GM18520 (cell line): ENCODE results near the gene TROAP.
A peak's percentile ranks its signal among the peaks of the same experiment; 100 is the strongest.
"Not testable (repeated sequence)": the region's sequence is repeated elsewhere in the genome, so short reads cannot be mapped to it uniquely, and the experiment has no call there.

Source experiments
- ATAC-seq: cut with Tn5 transposase; IDR thresholded peaks from one replicate; pipeline ENCODE4 v1.9.1; 2021; ENCODE audit not compliant: unreplicated experiment

The TROAP gene

GRCh38 chr12:49322708-49323523 is at the start of gene TROAP:
Gene TROAP, plus strand, starts transcription at chr12:49323255. Its CDS starts 354 bp downstream, at chr12:49323609.
- ATAC-seq: peak; percentile 98

DNA sequence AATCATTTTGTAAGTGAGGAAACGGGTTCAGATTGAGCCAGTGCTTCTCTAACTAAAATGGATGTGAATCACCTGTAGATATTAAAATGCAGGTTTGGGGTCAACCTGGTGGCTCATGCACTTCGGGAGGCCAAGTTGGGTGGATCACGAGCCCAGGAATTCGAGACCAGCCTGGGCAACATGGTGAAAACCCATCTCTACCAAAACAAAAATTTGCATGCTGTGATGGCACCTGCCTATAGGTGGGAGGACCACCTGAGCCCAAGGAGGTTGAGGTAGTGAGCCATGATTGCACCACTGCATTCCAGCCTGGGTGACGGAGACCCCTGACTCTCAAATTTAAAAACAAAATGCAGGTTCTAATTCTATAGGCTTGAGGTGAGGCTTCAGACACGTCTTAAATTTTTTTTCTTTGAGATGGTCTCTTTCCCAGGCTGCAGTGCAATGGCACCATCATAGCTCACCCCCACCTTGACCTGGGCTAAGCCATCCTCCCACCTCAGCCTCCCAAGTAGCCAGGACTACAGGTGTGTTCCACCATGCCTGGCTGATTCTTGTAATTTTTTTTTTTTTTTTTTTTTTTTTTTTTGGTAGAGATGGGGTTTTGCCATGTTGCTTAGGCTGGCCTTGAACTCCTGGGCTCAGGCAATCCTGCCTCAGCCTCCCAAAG is 49.2 kb upstream of the TROAP start:
- ATAC-seq: no peak

- ATAC-seq: no peak
Observed at GRCh38 chr12:49274396-49275069, 48.5 kb upstream of the TROAP start.

DNA sequence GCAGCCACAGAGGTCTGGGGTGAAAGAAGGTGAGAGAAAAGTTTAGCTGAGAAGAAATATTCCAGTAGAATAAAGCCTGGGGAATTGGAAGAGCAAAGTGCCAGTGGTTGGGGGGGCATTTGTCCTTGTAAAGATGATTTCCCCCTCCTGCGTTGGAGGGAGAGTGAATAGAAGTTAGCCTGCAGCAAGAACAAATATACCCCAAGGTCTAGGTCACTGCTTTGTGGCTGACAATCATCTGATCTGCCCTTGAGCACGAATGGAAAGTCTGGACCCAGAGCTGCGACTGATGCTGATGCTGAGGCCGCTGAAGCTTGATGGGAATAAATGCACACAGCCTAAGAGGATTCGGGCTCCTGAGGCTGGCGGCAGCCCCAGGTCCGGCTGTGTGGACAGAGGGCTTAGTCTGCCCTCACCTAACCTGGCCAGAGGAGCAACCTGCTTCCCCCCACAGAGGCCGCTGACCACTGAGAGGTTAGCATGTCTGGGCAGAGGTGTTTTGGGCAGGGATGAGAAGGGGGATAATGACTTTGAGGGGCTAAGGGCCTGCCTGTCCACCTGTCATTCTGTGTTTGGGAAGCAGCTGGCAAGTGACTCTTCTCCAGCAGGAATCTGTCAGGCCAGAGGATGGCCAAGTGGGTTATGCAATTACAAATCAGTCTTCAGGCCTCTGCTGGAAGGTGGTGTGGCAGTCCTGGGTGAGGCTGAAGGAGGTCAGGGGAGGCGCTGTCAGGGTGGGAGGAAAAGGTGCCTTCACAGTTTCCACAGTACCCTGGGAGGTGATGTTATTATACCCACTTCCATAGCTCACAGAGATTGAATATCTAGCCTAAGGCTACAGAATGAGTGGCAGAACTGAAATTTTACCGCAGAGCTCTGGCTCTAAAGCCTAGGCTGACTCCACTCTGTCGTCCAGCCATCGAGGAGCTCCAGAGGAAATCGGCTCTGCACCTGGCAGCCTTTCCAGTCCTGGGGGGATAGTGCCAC is 46.5 kb upstream of the TROAP start:
- no peak for ATAC-seq

DNA sequence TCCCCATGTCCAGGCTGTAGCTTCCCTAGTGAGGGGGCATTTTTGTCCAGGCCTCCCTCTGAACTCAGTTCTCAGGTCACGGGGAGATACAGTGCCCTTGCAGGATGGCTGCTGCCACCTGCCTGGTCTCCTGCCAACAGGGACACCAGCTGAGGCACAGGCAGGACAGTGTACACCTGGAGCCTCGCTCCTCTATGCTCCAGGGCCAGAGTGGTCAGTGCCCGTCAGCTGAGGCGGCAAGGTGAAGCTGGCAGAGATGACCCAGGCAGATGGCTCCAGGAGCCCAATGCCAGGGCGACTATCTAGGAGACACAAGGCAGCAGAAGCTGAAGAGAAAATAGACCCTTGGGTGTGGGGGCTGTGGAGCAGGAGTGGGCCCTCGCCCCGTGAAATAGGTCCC is 45.6 kb upstream of the TROAP start:
- ATAC-seq: no peak

DNA sequence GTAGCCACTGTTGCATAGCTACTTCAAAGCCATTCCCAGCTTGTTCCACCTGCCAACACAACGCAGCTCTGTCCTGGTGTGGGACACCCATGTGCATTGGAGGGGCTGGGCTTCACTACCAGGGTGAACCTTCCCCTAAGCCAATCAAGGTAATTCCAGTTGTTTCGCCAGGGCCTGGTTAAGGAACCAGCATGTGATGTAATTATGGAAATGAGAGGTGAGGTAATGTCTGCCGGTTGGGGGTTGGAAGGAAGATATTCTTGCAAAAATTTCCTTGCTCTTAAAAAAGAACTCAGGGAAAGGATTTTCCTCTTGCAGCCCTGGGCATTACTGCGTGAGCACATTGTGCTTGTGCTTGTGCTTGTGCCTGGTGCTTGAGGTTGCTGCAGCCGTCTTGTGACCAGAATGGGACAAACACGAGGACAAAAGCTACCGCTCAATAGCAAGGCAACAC is 43.3 kb upstream of the TROAP start:
- ATAC-seq: no peak

DNA sequence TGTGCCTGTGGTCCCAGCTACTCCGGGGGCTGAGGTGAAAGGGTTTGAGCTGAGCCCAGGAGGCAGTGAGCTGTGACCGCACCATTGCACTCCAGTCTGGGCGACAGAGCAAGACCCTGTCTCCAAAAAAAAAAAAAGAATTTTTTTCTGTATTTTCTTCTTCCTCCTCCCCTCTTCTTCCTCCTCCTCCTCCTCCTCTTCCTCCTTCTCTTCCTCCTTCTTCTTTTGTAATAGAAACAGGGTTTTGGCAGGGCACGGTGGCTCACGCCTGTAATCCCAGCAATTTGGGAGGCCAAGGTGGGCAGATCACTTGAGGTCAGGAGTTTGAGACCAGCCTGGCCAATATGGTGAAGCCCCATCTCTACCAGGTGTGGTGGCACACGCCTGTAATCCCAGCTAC is 42.5 kb upstream of the TROAP start:
- not testable (repeated sequence) for ATAC-seq

GRCh38 chr12:49282302-49282701 is 40.8 kb upstream of the TROAP start:
- ATAC-seq: no peak

GRCh38 chr12:49282740-49283375 is 40.2 kb upstream of the TROAP start:
- not testable (repeated sequence) for ATAC-seq

GRCh38 chr12:49283541-49284429 is 39.3 kb upstream of the TROAP start:
- ATAC-seq: no peak

GRCh38 chr12:49284672-49285071 is 38.4 kb upstream of the TROAP start:
- ATAC-seq: no peak

DNA sequence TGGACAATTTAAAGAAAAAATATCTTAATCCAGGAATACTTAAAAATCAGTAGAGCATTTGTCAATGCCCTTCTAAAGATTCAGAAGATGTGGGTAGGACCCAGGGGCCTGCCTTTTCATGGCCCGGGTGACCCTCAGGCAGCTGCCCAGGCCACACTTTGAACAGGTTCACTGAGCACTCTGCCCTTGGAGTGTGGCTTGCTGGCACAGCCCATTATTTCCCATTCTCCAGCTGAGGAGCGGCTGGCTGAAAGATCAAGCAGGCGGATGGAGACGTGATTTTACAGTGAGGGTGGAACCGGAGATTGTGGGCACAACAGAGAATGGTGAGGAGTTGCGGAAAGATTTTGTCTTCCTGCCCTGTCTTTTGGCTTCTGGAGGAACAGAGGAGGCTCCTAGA is 35.2 kb upstream of the TROAP start:
- no peak for ATAC-seq

DNA sequence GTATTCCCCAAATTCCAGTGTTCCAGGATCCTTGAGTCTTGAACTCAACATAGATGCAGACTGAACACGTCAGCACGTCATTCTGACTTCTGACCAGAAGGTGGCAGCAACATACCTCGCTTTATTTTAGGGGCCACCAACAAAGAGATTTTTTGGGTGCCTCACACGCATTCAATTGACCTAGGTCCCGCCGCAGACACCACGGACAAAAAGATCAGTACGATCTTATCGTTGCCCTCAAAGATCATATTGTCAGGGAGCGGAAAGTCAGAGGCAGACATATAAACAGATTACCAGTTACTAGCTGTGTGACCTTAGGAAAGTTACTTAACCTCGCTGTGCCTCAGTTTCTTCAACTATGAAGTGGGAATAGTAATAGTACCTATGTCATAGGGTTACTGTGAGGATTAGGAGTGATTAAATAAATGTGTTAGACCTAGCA is 34.6 kb upstream of the TROAP start:
- no peak for ATAC-seq

DNA sequence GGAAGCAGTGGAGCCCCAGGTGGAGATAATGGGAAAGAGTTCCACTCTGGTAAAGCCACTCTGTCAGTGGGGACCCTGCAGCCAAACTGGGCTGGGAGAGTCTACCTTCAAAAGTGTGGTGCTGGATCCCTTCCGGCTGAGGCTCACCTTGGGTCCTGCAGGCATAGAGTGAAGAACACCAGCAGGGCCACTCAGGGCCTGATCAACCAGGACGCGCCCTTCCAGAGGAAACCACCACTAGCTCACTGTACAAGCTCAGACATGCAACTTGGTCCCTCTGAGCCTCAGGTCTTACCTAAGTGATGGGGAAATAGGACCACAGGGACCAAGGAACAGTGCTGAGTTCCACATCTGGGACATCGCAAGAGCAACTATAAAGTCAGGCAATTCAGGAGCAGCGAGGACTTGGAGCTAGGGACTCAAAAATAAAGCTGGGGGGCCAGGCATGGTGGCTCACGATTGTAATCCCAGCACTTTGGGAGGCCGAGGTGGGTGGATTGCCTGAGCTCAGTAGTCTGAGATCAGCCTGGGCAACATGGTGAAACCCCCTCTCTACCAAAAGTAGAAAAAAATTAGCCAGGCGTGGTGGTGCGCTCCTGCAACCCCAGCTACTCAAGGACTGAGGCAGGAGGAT is 34.0 kb upstream of the TROAP start:
- no peak for ATAC-seq

GRCh38 chr12:49292729-49293055 is 30.4 kb upstream of the TROAP start:
- no peak for ATAC-seq

- no peak for ATAC-seq
Observed at GRCh38 chr12:49293056-49293956, 29.7 kb upstream of the TROAP start.

DNA sequence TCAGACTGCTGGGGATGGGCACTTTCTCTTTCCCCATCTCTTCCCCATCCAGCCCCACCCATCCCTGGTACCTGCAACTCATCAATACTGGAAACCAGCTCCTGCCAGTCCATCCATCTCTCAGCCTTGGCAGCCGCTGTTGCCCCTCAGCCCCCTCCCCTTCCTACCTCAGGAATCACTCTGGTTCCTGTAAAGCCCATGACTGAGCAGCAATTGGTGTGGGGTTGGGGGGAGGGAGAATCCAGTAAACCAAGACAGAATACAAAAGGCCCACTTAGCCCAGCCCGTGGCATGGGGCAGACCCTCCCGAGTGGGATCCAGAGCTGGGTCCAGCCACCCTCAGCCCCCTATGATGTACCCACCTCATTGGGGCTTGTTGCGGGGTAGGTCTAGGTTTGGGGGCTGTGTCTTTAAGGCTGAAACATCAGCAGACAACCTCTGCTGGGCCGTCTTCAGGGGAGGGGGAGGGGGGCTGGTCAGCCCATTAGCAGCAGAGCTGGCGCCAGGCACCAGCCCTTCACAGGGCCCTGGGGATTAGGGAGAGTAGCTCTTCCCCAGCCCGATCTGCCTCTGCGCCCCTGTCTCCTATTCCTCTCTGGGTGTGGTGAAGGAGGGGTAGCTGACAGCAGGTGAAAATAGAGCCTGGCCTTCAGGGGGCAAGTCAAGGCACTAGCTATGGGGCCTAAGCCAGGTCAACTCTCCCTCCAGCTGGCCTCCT is 28.8 kb upstream of the TROAP start:
- ATAC-seq: no peak
